Cardiac muscle cell (in vitro differentiated cells and primary cell): ENCODE measurements around the gene KIF7. TPM values are rescaled to one million over a fixed set of nuclear protein-coding genes. Genes with fewer than 3 reads are reported as not detected.

ENCODE experiments used
- DNase-seq, 2 donors: peaks; one replicate each; pipeline versions ENCODE4 v3.0.0 to v3.0.0-alpha.2; 2010 to 2017; ENCODE audit warnings: low read depth in 1 of 2, low spot score in 1 of 2
- H3K27ac ChIP-seq: fragments of 200-600 bp; sonication (generic); 2 replicates; pipeline ENCODE4 v1.5.1; 2016
- H3K27me3 ChIP-seq: fragments of 200-600 bp; sonication (generic); 2 replicates; pipeline ENCODE4 v1.6.0; 2016; ENCODE audit warnings: control low read depth
- H3K36me3 ChIP-seq: fragments of 200-600 bp; sonication (generic); 2 replicates; pipeline ENCODE4 v1.5.1; 2016; ENCODE audit warnings: control low read depth
- H3K4me1 ChIP-seq: fragments of 200-600 bp; sonication (generic); 2 replicates; pipeline ENCODE4 v1.8.1; 2017; ENCODE audit warnings: low read depth, mild to moderate bottlenecking, mixed run types
- H3K4me3 ChIP-seq: fragments of 200-600 bp; sonication (generic); 2 replicates; pipeline ENCODE4 v1.5.1; 2016; ENCODE audit warnings: mild to moderate bottlenecking
- H3K9me3 ChIP-seq: fragments of 200-600 bp; sonication (generic); 2 replicates; pipeline ENCODE4 v1.5.1; 2017; ENCODE audit warnings: low read depth, mild to moderate bottlenecking, control low read depth
- CTCF ChIP-seq: IDR thresholded peaks from 2 replicates; pipeline ENCODE4 v1.5.1; 2012; ENCODE audit warnings: low read depth, mild to moderate bottlenecking, low read length
- polyA plus RNA-seq: library from polyadenylated mRNA; unstranded; fragments of >200 nt; fragmentation: Nextera tagmentation; extraction: Ambion mirVana; gene quantifications from 2 replicates; pipeline ENCODE4 v1.2.1, GENCODE V29; 2016
- total RNA-seq: library from RNA; depleted of rRNA; stranded (reverse); fragments of >200 nt; gene quantifications from 2 replicates; pipeline ENCODE4 v1.2.3, GENCODE V29; 2016

Gene KIF7
- total and polyA plus RNA-seq, 2 experiments from 2014 or later, result 12.5 to 33.8 TPM

GRCh38 chr15:89632563-89633430 is 22.5 kb downstream of the KIF7 start:
- H3K36me3 ChIP-seq, result peaks cover 57% of the 10 kb centered on the region
- H3K4me1 ChIP-seq, result no peaks in the 10 kb centered on the region
- H3K4me3 ChIP-seq, result no peak overlapping the region
- TF ChIP-seq CTCF, result no peak
- no peaks in the 10 kb centered on the region for H3K27me3 ChIP-seq
- no peak for DNase-seq
- H3K27ac ChIP-seq, result no peak overlapping the region
- H3K9me3 ChIP-seq, result no peaks in the 10 kb centered on the region

GRCh38 chr15:89631902-89632264 is 23.4 kb downstream of the KIF7 start:
- DNase-seq, result no peak
- TF ChIP-seq CTCF, result no peak
- Histone ChIP-seq H3K36me3 (peaks cover 62% of the 10 kb centered on the region), H3K9me3 (no peaks in the 10 kb centered on the region), H3K4me3 (no peak overlapping the region), H3K4me1 (no peaks in the 10 kb centered on the region), H3K27me3 (no peaks in the 10 kb centered on the region), H3K27ac (no peak overlapping the region)

GRCh38 chr15:89630974-89631901 is 24.0 kb downstream of the KIF7 start:
- H3K27me3 ChIP-seq, result no peaks in the 10 kb centered on the region
- H3K9me3 ChIP-seq, result no peaks in the 10 kb centered on the region
- no peak overlapping the region for H3K27ac ChIP-seq
- no peak overlapping the region for H3K4me3 ChIP-seq
- no peaks in the 10 kb centered on the region for H3K4me1 ChIP-seq
- no peak for DNase-seq
- TF ChIP-seq CTCF, result no peak
- peaks cover 69% of the 10 kb centered on the region for H3K36me3 ChIP-seq

GRCh38 chr15:89630260-89630659 is 25.0 kb downstream of the KIF7 start:
- peaks cover 75% of the 10 kb centered on the region for H3K36me3 ChIP-seq

More at GRCh38 chr15:89630260-89630659, 25.0 kb downstream of the KIF7 start:
- TF ChIP-seq CTCF, result no peak
- no peak for DNase-seq
- Histone ChIP-seq H3K27me3 (no peaks in the 10 kb centered on the region), H3K4me3 (no peak overlapping the region), H3K9me3 (no peaks in the 10 kb centered on the region), H3K4me1 (no peaks in the 10 kb centered on the region), H3K27ac (no peak overlapping the region)
